ENCODE data around the gene CACNA2D3.

GRCh38 chr3:54703923-54704322 is 581.6 kb downstream of the CACNA2D3 start:
- TF ChIP-seq POLR2A (IDR thresholded peaks at IDR 0.05; ENCODE audit: low read length): no peak
- TF ChIP-seq CTCF (IDR thresholded peaks at IDR 0.05): no peak
- TF ChIP-seq REST (IDR thresholded peaks at IDR 0.05): no peak
- no peak for TF ChIP-seq CHD2 (IDR thresholded peaks at IDR 0.05; ENCODE audit: low read length, partially characterized antibody)
- TF ChIP-seq ELK1 (IDR thresholded peaks at IDR 0.05; ENCODE audit: low read depth, low read length): no peak

Data from A549 (cell line).